ENCODE results near the gene ANO5.

ANO5 gene

GRCh38 chr11:22192642-22193347, at the start of gene ANO5:
ANO5 (plus strand) TSS chr11:22193085; CDS start chr11:22193493, 408 bp downstream.
- no peak for DNase-seq

GRCh38 chr11:22151649-22152197, 41.2 kb upstream of the ANO5 start:
- no peak for DNase-seq

GRCh38 chr11:22157531-22157930, 35.4 kb upstream of the ANO5 start:
- DNase-seq, result no peak

- DNase-seq, result no peak
These were observed 31.4 kb upstream of the ANO5 start for GRCh38 chr11:22161489-22161888.

- no peak for DNase-seq
These were observed 30.1 kb upstream of the ANO5 start for GRCh38 chr11:22162756-22163155.

- no peak for DNase-seq
These were observed 29.5 kb upstream of the ANO5 start for GRCh38 chr11:22163394-22163797.

GRCh38 chr11:22165087-22165486, 27.8 kb upstream of the ANO5 start:
- no peak for DNase-seq

GRCh38 chr11:22165759-22166513, 26.9 kb upstream of the ANO5 start:
- DNase-seq, result no peak

GRCh38 chr11:22169833-22170232, 23.1 kb upstream of the ANO5 start:
- no peak for DNase-seq

GRCh38 chr11:22173532-22173931, 19.4 kb upstream of the ANO5 start:
- no peak for DNase-seq

- no peak for DNase-seq
These were observed 15.7 kb upstream of the ANO5 start for GRCh38 chr11:22177186-22177585.

- DNase-seq, result no peak
These were observed 13.3 kb upstream of the ANO5 start for GRCh38 chr11:22179626-22180025.

GRCh38 chr11:22180131-22180530, 12.8 kb upstream of the ANO5 start:
- DNase-seq, result no peak

GRCh38 chr11:22189660-22190059, 3.2 kb upstream of the ANO5 start:
- DNase-seq, result no peak

GRCh38 chr11:22190827-22191463, 1.9 kb upstream of the ANO5 start:
- DNase-seq, result no peak

GRCh38 chr11:22192289-22192641, 620 bp upstream of the ANO5 start:
- no peak for DNase-seq

- DNase-seq, result no peak
These were observed 615 bp downstream of the ANO5 start for GRCh38 chr11:22193348-22194051.

GRCh38 chr11:22194306-22194705, 1.4 kb downstream of the ANO5 start:
- DNase-seq, result no peak

GRCh38 chr11:22194907-22195306, 2.0 kb downstream of the ANO5 start:
- DNase-seq, result no peak

GRCh38 chr11:22197139-22198005, 4.5 kb downstream of the ANO5 start:
- no peak for DNase-seq

- no peak for DNase-seq
These were observed 6.4 kb downstream of the ANO5 start for GRCh38 chr11:22199243-22199642.

GRCh38 chr11:22203281-22203680, 10.4 kb downstream of the ANO5 start:
- DNase-seq, result no peak

All from activated CD4-positive, alpha-beta T cell treated with anti-CD3 and anti-CD28 coated beads, Interleukin-2, amount 50 U/mL, for 4 hours (primary cell).